Vagina (tissue), 2 donors: ENCODE data around the gene BARD1.

Experiments
- POLR2AphosphoS5 ChIP-seq, 2 donors: sonication (generic); formaldehyde crosslinking; IDR thresholded peaks; one replicate each; pipeline ENCODE4 v1.9.0; 2017; ENCODE audit warnings: antibody characterized with exemption in 2 of 2, mild to moderate bottlenecking in 2 of 2, low read depth in 1 of 2; ENCODE audit not compliant: insufficient read depth in 1 of 2
- TF ChIP-seq, protein P1 (sequence below), 3 experiments: fragments of 450-650 bp in 2 of 3; fragments of 200-600 bp in 1 of 3; sonication (generic) in 1 of 3; IDR thresholded peaks; one replicate each; pipeline ENCODE4 v1.5.1; 2017 to 2019; ENCODE audit warnings: antibody characterized with exemption in 3 of 3, mild to moderate bottlenecking in 2 of 3, moderate library complexity in 2 of 3

DNA sequence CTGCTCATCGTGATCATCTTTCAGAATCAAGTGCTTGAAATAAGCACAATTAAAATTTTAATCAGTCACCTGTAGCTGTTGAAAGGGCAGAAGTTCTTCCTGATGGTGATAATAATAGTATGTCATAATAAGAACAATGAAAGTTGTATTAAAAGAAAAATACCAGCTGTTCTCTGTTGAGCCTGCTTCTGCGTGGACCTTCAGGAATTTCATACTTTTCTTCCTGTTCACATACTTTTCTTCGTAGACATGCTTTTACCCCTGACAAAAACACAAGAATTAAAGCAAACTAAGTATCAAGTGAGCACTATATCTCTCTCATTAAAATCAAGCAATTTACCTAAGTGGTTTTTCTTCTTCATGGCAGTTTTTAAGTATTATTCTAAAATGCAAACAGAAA, 79.2 kb downstream of the BARD1 start:
- TF ChIP-seq POLR2AphosphoS5 (IDR thresholded peaks at IDR 0.05; ENCODE audit: insufficient read depth in 1 of 2, low read depth in 1 of 2): no peak
- TF ChIP-seq, protein P1, sequence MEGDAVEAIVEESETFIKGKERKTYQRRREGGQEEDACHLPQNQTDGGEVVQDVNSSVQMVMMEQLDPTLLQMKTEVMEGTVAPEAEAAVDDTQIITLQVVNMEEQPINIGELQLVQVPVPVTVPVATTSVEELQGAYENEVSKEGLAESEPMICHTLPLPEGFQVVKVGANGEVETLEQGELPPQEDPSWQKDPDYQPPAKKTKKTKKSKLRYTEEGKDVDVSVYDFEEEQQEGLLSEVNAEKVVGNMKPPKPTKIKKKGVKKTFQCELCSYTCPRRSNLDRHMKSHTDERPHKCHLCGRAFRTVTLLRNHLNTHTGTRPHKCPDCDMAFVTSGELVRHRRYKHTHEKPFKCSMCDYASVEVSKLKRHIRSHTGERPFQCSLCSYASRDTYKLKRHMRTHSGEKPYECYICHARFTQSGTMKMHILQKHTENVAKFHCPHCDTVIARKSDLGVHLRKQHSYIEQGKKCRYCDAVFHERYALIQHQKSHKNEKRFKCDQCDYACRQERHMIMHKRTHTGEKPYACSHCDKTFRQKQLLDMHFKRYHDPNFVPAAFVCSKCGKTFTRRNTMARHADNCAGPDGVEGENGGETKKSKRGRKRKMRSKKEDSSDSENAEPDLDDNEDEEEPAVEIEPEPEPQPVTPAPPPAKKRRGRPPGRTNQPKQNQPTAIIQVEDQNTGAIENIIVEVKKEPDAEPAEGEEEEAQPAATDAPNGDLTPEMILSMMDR (IDR thresholded peaks at IDR 0.05): no peak
